Hematopoietic multipotent progenitor cell (in vitro differentiated cells): Measurements from ENCODE around the gene MAPK8IP1. TPM values are rescaled to one million over a fixed set of nuclear protein-coding genes. Genes with fewer than 3 reads are reported as not detected.
A peak's percentile ranks its signal among the peaks of the same experiment; 100 is the strongest.
"Not testable (repeated sequence)": the region's sequence is repeated elsewhere in the genome, so short reads cannot be mapped to it uniquely, and the experiment has no call there.

Experiments used
- DNase-seq, 3 donors: peaks; one replicate each; pipeline ENCODE4 v3.0.0-alpha.2; 2011 to 2015; ENCODE audit warnings: low read depth in 2 of 3, low spot score in 2 of 3
- total RNA-seq: library from RNA; depleted of rRNA; stranded (reverse); fragments of >200 nt; gene quantifications from one replicate; pipeline ENCODE4 v1.2.3, GENCODE V29; 2012

MAPK8IP1 gene
- total RNA-seq, 1 donor = 0.54 TPM

- DNase-seq = no peak
Observed at GRCh38 chr11:45889555-45889954, 4.1 kb downstream of the MAPK8IP1 start.

GRCh38 chr11:45889966-45890365 lies 4.5 kb downstream of the MAPK8IP1 start:
- DNase-seq = no peak

- DNase-seq = no peak
Observed at GRCh38 chr11:45890886-45891550, 5.6 kb downstream of the MAPK8IP1 start.

DNA sequence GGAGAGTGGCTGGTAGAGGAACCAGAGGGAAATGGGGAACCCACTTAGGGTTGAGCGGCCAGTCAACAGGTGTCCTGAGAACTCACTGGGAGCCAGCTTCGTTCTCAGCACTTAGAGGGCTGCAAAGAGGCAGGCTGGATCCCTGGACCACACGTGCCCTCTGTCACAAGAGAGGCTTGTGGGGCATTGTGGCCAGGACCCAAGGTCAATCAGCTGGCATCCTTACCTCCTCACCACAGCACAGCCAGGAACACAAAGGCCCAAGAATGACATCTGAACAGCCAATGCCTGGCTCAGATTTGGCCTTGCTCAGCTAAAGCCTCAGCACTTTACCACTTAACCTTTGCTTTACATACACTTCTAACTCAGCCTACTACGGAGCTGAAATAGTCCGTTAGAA lies 7.4 kb downstream of the MAPK8IP1 start:
- DNase-seq = no peak

DNA sequence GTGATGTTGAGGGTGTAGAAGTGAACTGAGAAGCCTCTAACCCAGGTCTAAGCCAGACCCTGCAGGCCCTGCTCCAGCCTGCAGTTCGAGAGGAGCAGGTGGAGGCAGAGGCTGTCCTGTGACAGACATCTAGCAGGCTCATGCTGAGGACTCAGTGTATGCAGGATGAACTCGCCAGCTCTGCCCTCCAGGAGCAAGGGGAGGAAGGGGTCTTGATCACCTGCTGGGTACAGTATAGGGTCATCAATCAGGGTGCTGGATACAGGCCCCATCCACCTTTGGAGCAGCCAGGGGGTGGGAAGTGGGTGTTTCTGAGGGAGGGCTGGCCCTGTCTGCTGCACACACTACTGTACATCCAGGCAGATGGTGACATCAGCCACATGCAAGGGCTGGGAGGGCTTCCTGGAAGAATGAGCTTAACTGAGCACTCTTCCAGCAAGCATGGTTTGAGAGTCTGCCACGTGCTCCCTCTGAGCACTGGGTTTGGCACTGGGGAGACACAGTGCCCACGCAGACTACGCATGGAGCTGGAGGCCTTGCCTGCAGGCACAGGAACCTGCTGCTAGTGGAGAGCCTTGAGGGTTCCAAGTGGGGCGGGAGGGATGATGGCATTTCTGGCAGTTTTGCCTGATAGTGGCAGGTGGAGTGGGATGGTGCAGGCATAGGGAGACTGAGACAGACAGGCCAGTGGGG lies 9.2 kb downstream of the MAPK8IP1 start:
- DNase-seq = no peak

GRCh38 chr11:45895553-45896259 lies 10.3 kb downstream of the MAPK8IP1 start:
- DNase-seq = no peak

DNA sequence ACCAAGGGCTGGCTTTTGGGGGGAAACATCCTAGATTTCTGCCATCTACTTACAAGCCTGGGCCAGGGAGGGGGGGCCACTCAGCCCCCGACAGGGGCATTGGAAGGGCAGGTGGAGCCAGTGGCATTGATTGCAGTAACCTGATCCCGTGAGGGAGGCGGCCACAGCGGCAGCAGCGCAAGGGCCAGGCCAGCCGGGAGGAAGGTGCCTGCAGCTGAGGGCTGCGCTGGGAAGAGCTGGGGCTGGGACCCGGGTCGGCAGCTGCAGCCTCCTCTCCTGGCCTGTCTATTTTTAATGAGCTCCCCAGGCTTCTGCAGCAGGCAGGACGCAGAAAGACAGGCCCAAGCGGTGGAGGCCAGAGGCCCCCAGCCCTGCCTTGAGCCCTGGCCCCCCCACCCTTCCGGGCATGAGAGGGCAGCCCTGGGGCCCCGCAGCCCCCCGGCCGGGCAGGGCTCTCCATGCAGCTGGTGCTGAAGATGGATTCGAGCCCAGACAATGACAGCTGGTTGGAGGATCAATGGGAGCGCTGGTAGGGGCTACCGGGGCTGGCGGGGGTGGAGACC lies 11.1 kb downstream of the MAPK8IP1 start:
- DNase-seq = no peak

DNA sequence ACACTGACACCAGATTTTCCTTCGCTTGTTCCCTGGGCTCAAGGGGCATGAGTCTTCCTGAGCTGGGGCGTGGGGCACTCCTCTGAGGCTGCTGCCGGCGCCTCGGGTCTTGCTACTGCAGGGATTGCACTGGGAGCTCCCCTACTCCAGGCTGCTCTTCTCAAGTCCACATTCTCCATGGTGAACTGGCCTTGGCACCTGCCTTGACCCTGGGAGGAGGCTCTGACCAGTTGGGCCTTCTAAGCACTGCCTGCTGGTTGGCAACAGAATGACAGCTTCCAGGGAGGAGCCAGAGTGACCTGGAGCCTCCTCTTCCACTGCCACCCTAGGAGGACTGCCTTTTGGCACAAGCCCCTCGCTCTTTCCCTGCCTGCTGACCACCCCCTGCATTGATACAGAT lies 12.1 kb downstream of the MAPK8IP1 start:
- no peak for DNase-seq

DNA sequence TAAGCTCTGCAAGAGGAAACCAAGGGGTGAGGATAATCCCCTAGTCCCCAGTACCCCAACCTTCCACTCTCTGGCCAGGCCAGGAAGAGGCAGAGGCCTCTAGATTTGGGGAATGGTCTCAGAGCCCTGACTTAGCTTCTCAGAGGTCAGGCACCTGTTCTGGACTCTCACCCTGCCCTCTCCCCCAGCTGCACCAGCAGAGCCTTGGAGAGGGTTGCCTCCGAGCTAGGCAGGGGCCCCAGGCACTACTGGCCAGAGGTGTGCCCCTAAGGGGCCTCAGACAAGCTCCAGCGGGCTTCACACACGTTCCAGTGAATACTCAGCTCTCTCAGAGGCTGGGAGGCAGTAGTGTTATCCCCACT lies 13.6 kb downstream of the MAPK8IP1 start:
- no peak for DNase-seq

- peak in 2 of 3 donors; percentile 81 for DNase-seq
Observed at GRCh38 chr11:45899448-45900174, 14.2 kb downstream of the MAPK8IP1 start.

GRCh38 chr11:45900175-45900800 lies 14.8 kb downstream of the MAPK8IP1 start:
- not testable (repeated sequence) for DNase-seq

DNA sequence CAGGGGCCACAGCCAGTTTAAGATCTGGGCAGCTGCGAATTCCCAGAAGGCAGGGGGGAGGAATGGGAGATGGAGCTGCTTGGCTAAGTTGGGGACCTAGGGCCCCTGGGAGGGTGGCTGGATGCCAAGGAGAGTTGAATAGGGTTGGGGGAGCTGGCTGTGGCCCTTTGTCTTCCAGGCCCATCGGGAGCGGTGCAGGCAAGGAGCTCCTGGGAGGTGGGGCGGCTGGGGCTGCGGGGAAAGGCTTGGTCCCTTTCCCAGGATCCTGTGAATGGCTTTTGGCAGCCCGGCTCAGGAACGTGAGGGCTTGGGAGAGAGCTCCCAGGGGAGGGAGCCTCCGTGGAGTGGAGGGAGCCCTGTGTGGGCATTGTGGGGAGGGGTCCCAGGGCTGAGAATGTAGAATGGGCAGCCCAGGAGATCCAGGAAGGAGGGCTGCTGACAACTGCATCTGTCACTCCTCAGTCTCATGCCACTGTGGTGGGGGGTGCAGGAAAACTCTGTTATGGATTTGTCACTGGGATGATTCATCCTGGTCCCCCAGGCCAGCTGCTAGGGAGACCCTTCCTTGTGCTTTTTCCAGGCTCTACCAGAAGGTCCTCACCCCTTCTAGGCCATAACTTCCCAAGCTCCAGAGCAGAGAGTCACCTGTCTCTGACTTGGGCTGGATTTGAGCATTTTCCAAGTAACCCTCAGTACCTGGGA lies 15.6 kb downstream of the MAPK8IP1 start:
- DNase-seq = no peak

GRCh38 chr11:45901626-45902025 lies 16.2 kb downstream of the MAPK8IP1 start:
- DNase-seq = no peak

DNA sequence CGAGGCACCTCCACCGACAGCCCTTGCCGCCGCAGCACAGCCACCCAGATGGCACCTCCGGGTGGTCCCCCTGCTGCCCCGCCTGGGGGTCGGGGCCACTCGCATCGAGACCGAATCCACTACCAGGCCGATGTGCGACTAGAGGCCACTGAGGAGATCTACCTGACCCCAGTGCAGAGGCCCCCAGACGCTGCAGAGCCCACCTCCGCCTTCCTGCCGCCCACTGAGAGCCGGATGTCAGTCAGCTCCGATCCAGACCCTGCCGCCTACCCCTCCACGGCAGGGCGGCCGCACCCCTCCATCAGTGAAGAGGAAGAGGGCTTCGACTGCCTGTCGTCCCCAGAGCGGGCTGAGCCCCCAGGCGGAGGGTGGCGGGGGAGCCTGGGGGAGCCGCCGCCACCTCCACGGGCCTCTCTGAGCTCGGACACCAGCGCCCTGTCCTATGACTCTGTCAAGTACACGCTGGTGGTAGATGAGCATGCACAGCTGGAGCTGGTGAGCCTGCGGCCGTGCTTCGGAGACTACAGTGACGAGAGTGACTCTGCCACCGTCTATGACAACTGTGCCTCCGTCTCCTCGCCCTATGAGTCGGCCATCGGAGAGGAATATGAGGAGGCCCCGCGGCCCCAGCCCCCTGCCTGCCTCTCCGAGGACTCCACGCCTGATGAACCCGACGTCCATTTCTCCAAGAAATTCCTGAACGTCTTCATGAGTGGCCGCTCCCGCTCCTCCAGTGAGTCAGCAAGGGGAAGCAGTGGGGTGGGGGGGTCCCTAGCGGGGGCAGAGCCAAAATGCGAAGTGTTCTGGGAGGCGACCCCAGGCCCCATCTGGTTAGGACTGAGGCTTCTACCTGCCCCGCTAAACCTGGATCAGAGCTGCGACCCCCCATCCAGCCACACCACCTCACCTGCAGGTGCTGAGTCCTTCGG lies 17.3 kb downstream of the MAPK8IP1 start:
- no peak for DNase-seq

- DNase-seq = no peak
Observed at GRCh38 chr11:45904309-45904915, 19.0 kb downstream of the MAPK8IP1 start.

- DNase-seq = no peak
Observed at GRCh38 chr11:45905095-45905494, 19.6 kb downstream of the MAPK8IP1 start.

GRCh38 chr11:45905576-45905975 lies 20.1 kb downstream of the MAPK8IP1 start:
- not testable (repeated sequence) for DNase-seq

DNA sequence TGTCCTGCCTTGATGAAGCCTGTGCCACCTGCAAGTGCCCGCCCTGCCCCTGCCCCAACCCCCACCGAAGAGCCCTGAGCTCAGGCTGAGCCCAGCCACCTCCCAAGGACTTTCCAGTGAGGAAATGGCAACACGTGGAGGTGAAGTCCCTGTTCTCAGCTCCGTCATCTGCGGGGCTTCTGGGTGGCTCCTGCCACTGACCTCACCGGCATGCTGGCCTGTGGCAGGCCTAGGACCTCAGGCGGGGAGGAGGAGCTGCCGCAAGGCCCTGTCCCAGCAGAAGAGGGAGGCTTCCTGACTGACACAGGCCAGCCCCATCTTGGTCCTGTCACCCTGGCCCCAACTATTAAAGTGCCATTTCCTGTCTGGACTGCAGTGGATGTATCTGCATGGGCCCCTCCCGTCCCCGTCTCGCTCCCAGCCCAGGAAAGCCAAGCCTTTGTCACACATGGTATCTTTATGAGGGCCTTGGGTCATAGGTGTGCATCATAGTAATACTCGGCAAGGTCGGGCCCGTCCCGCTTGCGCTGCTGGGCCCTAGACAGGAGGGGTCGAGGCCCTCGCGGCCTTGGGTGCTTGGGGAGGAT lies 20.7 kb downstream of the MAPK8IP1 start:
- no peak for DNase-seq
